HEK293 (cell line): ENCODE results near the gene ROS1.

Experiments
- PRDM1 ChIP-seq: fragments of 450-650 bp; formaldehyde crosslinking; IDR thresholded peaks from 2 replicates; pipeline ENCODE4; 2016; ENCODE audit warnings: missing biosample characterization, missing genetic modification characterization
- ZNF416 ChIP-seq: fragments of 450-650 bp; formaldehyde crosslinking; IDR thresholded peaks from 2 replicates; pipeline ENCODE4 v1.5.1; 2016; ENCODE audit warnings: missing biosample characterization, missing genetic modification characterization
- TF ChIP-seq, protein P1 (sequence below): fragments of 450-650 bp; formaldehyde crosslinking; IDR thresholded peaks from 2 replicates; pipeline ENCODE4 v1.5.1; 2016; ENCODE audit warnings: missing biosample characterization, missing genetic modification characterization
- TF ChIP-seq, protein P2 (sequence below): fragments of 450-650 bp; formaldehyde crosslinking; IDR thresholded peaks from 2 replicates; pipeline ENCODE4 v1.5.1; 2016; ENCODE audit warnings: missing biosample characterization, missing genetic modification characterization

DNA sequence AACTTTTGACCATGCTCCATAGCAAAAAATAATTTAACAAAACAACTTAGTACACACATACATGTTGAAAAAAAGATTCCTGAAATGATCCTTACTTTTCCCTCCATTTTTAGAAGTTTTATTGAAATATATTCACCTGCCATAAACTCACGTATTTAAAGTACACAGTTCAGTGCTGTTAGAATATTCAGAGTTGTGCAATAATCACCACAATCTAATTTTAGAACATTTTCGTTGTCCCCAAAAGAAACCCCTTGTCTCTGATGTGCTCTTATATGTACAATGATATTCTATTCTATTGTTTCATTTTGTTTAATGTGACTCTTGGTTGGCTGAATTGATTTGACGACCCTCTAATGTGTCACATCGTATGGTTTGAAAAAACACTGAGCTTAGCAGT lies 15.9 kb downstream of the ROS1 start:
- TF ChIP-seq, protein P1, sequence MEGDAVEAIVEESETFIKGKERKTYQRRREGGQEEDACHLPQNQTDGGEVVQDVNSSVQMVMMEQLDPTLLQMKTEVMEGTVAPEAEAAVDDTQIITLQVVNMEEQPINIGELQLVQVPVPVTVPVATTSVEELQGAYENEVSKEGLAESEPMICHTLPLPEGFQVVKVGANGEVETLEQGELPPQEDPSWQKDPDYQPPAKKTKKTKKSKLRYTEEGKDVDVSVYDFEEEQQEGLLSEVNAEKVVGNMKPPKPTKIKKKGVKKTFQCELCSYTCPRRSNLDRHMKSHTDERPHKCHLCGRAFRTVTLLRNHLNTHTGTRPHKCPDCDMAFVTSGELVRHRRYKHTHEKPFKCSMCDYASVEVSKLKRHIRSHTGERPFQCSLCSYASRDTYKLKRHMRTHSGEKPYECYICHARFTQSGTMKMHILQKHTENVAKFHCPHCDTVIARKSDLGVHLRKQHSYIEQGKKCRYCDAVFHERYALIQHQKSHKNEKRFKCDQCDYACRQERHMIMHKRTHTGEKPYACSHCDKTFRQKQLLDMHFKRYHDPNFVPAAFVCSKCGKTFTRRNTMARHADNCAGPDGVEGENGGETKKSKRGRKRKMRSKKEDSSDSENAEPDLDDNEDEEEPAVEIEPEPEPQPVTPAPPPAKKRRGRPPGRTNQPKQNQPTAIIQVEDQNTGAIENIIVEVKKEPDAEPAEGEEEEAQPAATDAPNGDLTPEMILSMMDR: no peak
- no peak for TF ChIP-seq ZNF416 (tag by site-specific recombination)
- TF ChIP-seq, protein P2, sequence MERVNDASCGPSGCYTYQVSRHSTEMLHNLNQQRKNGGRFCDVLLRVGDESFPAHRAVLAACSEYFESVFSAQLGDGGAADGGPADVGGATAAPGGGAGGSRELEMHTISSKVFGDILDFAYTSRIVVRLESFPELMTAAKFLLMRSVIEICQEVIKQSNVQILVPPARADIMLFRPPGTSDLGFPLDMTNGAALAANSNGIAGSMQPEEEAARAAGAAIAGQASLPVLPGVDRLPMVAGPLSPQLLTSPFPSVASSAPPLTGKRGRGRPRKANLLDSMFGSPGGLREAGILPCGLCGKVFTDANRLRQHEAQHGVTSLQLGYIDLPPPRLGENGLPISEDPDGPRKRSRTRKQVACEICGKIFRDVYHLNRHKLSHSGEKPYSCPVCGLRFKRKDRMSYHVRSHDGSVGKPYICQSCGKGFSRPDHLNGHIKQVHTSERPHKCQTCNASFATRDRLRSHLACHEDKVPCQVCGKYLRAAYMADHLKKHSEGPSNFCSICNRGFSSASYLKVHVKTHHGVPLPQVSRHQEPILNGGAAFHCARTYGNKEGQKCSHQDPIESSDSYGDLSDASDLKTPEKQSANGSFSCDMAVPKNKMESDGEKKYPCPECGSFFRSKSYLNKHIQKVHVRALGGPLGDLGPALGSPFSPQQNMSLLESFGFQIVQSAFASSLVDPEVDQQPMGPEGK (tag by site-specific recombination): no peak
- TF ChIP-seq PRDM1 (tag by site-specific recombination): no peak
